Measurements from ENCODE around the gene P3H3.
A peak's percentile ranks its signal among the peaks of the same experiment; 100 is the strongest.
"Not testable (repeated sequence)": the region's sequence is repeated elsewhere in the genome, so short reads cannot be mapped to it uniquely, and the experiment has no call there.

The P3H3 gene

GRCh38 chr12:6851153-6851920, 23.1 kb downstream of the P3H3 start, which contains the start of gene CDCA3:
Gene CDCA3 (minus strand): TSS chr12:6851286. CDS start chr12:6850952, 334 bp downstream.
- Mint-ChIP-seq H3K4me1 (peaks cover 20% of the 10 kb centered on the region), H3K36me3 (peaks cover 8% of the 10 kb centered on the region), H3K9me3 (no peaks in the 10 kb centered on the region), H3K27ac (peak within 1 kb of the TSS; percentile 84), H3K4me3 (peak within 1 kb of the TSS; percentile 90), H3K27me3 (no peaks in the 10 kb centered on the region)
- DNase-seq (ENCODE audit: low spot score in 2 of 2) (peak; percentile 85 to 90), ATAC-seq (ENCODE audit: low read depth) (peak; percentile 54)

GRCh38 chr12:6851921-6852650, 23.9 kb downstream of the P3H3 start, which contains the start of gene USP5:
Gene USP5 (plus strand): TSS chr12:6852150. CDS start chr12:6852180, 30 bp downstream.
- peak; percentile 76 for ATAC-seq (ENCODE audit: low read depth)
- H3K4me1 Mint-ChIP-seq = peaks cover 20% of the 10 kb centered on the region
- H3K27me3 Mint-ChIP-seq = no peaks in the 10 kb centered on the region
- H3K9me3 Mint-ChIP-seq = no peaks in the 10 kb centered on the region
- peak within 1 kb of the TSS; percentile 90 for H3K4me3 Mint-ChIP-seq
- H3K36me3 Mint-ChIP-seq = peaks cover 8% of the 10 kb centered on the region
- H3K27ac Mint-ChIP-seq = peak within 1 kb of the TSS; percentile 84
- DNase-seq (ENCODE audit: low spot score in 2 of 2) = peak; percentile 92 to 96

GRCh38 chr12:6852651-6853354, 24.6 kb downstream of the P3H3 start:
- Mint-ChIP-seq H3K4me3 (peak overlapping the region; percentile 90), H3K36me3 (peaks cover 14% of the 10 kb centered on the region), H3K27me3 (no peaks in the 10 kb centered on the region), H3K27ac (peak overlapping the region; percentile 84), H3K9me3 (no peaks in the 10 kb centered on the region), H3K4me1 (peaks cover 20% of the 10 kb centered on the region)
- DNase-seq (ENCODE audit: low spot score in 2 of 2) = no peak
- ATAC-seq (ENCODE audit: low read depth) = no peak

- H3K4me3 Mint-ChIP-seq = peak overlapping the region; percentile 50
- ATAC-seq (ENCODE audit: low read depth) = no peak
- peaks cover 16% of the 10 kb centered on the region for H3K36me3 Mint-ChIP-seq
- DNase-seq (ENCODE audit: low spot score in 2 of 2) = no peak
- peaks cover 20% of the 10 kb centered on the region for H3K4me1 Mint-ChIP-seq
- H3K9me3 Mint-ChIP-seq = no peaks in the 10 kb centered on the region
- no peaks in the 10 kb centered on the region for H3K27me3 Mint-ChIP-seq
- H3K27ac Mint-ChIP-seq = peak overlapping the region; percentile 37
These were observed 25.4 kb downstream of the P3H3 start for GRCh38 chr12:6853626-6854025.

- ATAC-seq (ENCODE audit: low read depth) = no peak
- Mint-ChIP-seq H3K4me3 (no peak overlapping the region), H3K27ac (peak overlapping the region; percentile 37), H3K36me3 (peaks cover 16% of the 10 kb centered on the region), H3K9me3 (no peaks in the 10 kb centered on the region), H3K4me1 (peaks cover 20% of the 10 kb centered on the region), H3K27me3 (no peaks in the 10 kb centered on the region)
- no peak for DNase-seq (ENCODE audit: low spot score in 2 of 2)
These were observed 25.8 kb downstream of the P3H3 start for GRCh38 chr12:6854036-6854435.

GRCh38 chr12:6855322-6855721, 27.1 kb downstream of the P3H3 start:
- Mint-ChIP-seq H3K4me3 (no peak overlapping the region), H3K4me1 (peaks cover 16% of the 10 kb centered on the region), H3K9me3 (no peaks in the 10 kb centered on the region), H3K36me3 (peaks cover 16% of the 10 kb centered on the region), H3K27me3 (no peaks in the 10 kb centered on the region), H3K27ac (no peak overlapping the region)
- ATAC-seq (ENCODE audit: low read depth) (no peak), DNase-seq (ENCODE audit: low spot score in 2 of 2) (no peak)

- Mint-ChIP-seq H3K27me3 (no peaks in the 10 kb centered on the region), H3K9me3 (no peaks in the 10 kb centered on the region), H3K27ac (no peak overlapping the region), H3K4me3 (no peak overlapping the region), H3K4me1 (peaks cover 6% of the 10 kb centered on the region), H3K36me3 (peaks cover 32% of the 10 kb centered on the region)
- ATAC-seq (ENCODE audit: low read depth) (no peak), DNase-seq (ENCODE audit: low spot score in 2 of 2) (no peak)
These were observed 30.6 kb downstream of the P3H3 start for GRCh38 chr12:6858799-6859198.

GRCh38 chr12:6860116-6860515, 31.9 kb downstream of the P3H3 start:
- H3K4me1 Mint-ChIP-seq = peaks cover 3% of the 10 kb centered on the region
- no peak overlapping the region for H3K27ac Mint-ChIP-seq
- DNase-seq (ENCODE audit: low spot score in 2 of 2) = no peak
- ATAC-seq (ENCODE audit: low read depth) = no peak
- no peaks in the 10 kb centered on the region for H3K9me3 Mint-ChIP-seq
- peaks cover 33% of the 10 kb centered on the region for H3K36me3 Mint-ChIP-seq
- no peak overlapping the region for H3K4me3 Mint-ChIP-seq
- H3K27me3 Mint-ChIP-seq = no peaks in the 10 kb centered on the region

GRCh38 chr12:6860942-6861341, 32.7 kb downstream of the P3H3 start:
- H3K36me3 Mint-ChIP-seq = peaks cover 30% of the 10 kb centered on the region
- H3K4me3 Mint-ChIP-seq = no peak overlapping the region
- no peak for ATAC-seq (ENCODE audit: low read depth)
- DNase-seq (ENCODE audit: low spot score in 2 of 2) = no peak
- no peak overlapping the region for H3K27ac Mint-ChIP-seq
- H3K9me3 Mint-ChIP-seq = no peaks in the 10 kb centered on the region
- H3K4me1 Mint-ChIP-seq = peaks cover under 1% of the 10 kb centered on the region
- no peaks in the 10 kb centered on the region for H3K27me3 Mint-ChIP-seq

GRCh38 chr12:6861391-6861790, 33.2 kb downstream of the P3H3 start:
- Mint-ChIP-seq H3K4me1 (peaks cover 1% of the 10 kb centered on the region), H3K27ac (no peak overlapping the region), H3K4me3 (no peak overlapping the region), H3K9me3 (no peaks in the 10 kb centered on the region), H3K27me3 (no peaks in the 10 kb centered on the region), H3K36me3 (peaks cover 28% of the 10 kb centered on the region)
- no peak for ATAC-seq (ENCODE audit: low read depth)
- DNase-seq (ENCODE audit: low spot score in 2 of 2) = no peak

- no peak for ATAC-seq (ENCODE audit: low read depth)
- H3K27ac Mint-ChIP-seq = no peak overlapping the region
These were observed 34.8 kb downstream of the P3H3 start for GRCh38 chr12:6863033-6863432.

GRCh38 chr12:6863586-6864321, 35.5 kb downstream of the P3H3 start:
- no peaks in the 10 kb centered on the region for H3K27me3 Mint-ChIP-seq

More at GRCh38 chr12:6863033-6863432, 34.8 kb downstream of the P3H3 start:
- Mint-ChIP-seq H3K4me1 (peaks cover 5% of the 10 kb centered on the region), H3K4me3 (no peak overlapping the region), H3K9me3 (no peaks in the 10 kb centered on the region), H3K27me3 (no peaks in the 10 kb centered on the region), H3K36me3 (peaks cover 20% of the 10 kb centered on the region)
- no peak for DNase-seq (ENCODE audit: low spot score in 2 of 2)

GRCh38 chr12:6865307-6865706, 37.1 kb downstream of the P3H3 start:
- not testable (repeated sequence) for H3K27ac Mint-ChIP-seq; H3K4me3 Mint-ChIP-seq; H3K27me3 Mint-ChIP-seq; DNase-seq (ENCODE audit: low spot score in 2 of 2); ATAC-seq (ENCODE audit: low read depth); H3K9me3 Mint-ChIP-seq
- Mint-ChIP-seq H3K4me1 (peaks cover 23% of the 10 kb centered on the region), H3K36me3 (peaks cover 23% of the 10 kb centered on the region)

More at GRCh38 chr12:6863586-6864321, 35.5 kb downstream of the P3H3 start:
- DNase-seq (ENCODE audit: low spot score in 2 of 2) (no peak), ATAC-seq (ENCODE audit: low read depth) (no peak)
- H3K4me1 Mint-ChIP-seq = peaks cover 12% of the 10 kb centered on the region
- H3K9me3 Mint-ChIP-seq = no peaks in the 10 kb centered on the region
- H3K4me3 Mint-ChIP-seq = no peak overlapping the region
- peaks cover 20% of the 10 kb centered on the region for H3K36me3 Mint-ChIP-seq
- H3K27ac Mint-ChIP-seq = no peak overlapping the region
